KG1 (cell line): ENCODE measurements around the gene PDLIM7.

Source experiments
- DNase-seq: peaks from one replicate; lab custom pipeline; 2025; lab: John Stamatoyannopoulos, UW

PDLIM7 gene

DNA sequence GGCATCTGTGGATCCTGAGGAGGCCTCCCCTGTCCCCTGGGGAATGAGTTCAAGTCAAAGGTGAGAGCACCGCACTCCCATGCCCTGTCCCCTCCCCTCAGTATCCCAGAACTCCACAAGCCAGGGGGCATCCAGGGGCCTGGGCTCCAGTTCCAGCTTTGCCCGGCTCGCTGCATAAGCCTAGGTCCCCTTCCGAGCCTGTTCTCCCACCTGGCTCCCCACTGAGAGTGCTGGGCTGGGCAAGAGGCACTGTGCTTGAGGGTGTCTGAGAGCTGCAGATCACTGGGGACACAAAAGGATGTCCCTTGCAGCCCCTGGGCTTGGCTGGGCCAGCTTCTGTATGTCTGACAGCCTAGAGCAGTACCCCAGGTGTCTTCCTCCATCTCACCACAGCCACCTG lies 7.7 kb upstream of the PDLIM7 start:
- DNase-seq: no peak

DNA sequence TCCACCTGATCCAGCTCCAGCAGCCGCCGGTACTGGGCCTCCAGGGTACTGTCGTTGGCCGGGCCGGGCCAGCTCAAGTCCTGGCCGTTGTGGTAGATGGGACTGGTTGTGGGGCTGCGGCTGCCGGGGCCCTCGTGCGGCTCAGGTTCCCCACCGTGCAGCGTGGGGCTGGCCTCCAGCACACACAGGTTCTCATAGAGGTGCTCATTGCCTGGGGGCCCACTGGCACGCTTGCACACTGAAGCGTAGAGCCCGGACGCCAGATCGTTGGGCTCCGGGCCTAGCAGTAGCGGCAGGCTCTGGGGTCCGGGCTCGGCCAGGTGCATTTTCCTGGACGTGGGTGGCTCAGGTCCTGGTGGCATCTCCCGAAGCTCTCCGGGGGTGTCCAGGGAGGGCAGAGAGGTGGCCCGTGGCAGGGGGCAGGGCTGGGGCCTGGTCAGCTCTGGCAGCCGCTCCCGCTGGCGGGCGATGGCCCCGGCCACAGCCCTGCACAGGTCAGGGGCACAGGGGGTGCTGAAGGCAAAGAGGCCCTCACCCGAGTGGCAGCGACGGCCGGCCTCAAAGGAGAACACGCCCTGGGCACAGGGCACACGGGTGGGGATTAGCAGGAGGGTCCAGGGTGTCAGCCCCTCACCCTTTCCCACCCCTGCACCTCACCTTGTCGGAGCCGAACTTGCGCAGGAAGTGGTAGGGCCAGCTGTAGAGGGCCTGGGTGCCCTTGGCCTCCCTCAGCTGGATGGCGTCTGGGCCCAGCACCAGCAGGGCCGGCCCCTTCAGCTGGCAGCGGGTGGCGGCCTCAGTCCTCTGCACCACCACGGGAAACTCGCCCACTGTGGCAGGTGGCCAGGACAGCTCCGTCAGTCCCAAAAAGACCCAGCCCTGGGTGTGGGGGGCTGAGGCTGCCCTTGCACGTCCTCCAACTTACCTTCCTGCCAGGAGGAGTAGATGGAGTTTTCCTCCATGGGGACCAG lies 7.0 kb upstream of the PDLIM7 start:
- DNase-seq: no peak

DNA sequence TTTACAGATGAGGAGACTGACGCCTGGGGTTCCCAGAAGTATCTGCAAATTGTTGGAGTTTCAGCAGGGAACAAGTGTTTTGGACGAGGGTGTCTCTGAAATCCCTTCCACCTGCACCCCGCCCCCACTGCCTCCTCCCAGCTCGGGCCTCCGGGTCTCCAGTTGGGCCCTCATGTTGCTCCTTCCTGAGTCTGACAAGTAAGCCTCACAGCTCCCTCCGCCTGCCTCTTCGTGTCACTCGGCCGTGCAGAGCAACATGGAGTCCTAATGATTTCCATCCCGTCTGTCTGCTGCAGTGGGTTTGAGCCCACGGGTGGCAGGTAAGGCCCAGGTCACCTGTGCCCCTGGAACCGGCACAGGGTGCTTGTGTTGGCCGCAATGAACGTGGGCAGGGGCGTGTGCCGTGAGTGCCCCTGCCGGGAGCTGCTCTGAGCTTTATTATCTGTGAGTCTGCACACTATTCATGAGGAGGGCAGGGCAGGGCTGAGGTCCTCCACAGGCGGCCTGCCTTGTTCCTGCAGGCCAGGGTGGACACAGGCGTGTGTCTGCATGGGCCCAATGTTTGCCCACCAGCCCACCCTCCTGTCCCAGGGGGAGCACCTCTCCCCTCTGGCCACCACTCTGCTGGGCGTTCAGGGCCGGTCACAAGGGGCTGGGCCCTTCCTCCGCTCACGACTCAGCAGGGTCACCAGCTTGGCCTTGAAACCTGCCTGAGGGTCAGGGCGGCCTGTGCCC lies 6.1 kb upstream of the PDLIM7 start:
- DNase-seq: no peak

DNA sequence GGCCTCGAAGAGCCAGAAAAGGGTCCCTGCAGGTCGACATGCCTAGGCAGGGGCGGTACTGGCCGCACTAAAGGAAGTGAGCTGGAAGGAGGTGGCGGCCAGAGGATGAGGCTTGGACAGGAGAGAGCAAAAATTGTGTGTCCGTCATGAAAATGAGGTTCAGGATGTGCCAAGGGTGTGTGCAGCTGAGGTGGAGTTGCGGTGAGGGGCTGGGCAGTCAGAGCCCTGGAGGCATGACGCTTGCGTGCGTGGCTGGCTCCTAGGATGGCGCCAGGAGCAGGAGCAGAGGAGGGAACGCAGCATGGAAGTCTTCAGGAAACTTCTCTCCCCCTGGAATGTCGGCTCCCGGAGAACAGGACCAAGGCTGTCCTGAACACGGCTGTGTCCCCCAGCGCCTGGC lies 5.5 kb upstream of the PDLIM7 start:
- no peak for DNase-seq

DNA sequence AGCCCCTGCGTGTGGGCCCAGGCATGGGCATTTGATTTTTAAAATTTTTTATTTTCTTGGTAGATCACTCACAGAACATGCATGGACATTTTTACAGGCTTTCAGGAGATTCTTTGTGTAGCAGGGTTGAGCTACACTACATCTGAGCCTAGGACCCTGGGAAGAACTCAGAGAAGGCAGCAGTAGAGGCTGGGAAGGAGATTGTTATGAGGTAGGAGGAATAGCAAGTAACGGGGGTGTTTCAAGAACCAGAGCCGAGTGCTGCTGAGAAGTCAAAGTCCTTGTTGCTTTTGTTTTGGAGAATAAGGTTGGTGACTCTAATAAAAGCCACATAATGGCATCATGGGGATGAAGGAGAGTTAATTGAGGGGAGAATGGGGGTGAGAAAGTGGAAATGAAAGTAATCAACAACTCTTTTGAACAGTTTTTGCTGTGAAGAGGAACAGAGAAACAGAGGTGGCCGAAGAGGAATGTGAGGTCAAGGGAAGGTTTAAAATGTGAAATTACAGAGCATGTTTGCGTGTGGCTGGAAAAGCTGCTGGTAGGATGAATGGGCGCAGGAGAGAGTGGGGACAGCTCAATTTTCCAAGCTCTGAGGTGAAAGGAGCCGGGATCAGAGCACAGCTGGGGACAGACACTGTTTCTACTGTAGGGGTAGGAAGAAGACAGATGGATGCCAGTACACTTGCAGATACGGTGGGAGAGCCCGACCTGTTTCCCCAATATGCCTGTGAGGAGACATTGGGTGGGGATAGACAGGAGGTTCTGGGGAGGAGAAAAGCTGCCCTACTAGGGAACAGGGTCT lies 4.7 kb upstream of the PDLIM7 start:
- DNase-seq: no peak

DNA sequence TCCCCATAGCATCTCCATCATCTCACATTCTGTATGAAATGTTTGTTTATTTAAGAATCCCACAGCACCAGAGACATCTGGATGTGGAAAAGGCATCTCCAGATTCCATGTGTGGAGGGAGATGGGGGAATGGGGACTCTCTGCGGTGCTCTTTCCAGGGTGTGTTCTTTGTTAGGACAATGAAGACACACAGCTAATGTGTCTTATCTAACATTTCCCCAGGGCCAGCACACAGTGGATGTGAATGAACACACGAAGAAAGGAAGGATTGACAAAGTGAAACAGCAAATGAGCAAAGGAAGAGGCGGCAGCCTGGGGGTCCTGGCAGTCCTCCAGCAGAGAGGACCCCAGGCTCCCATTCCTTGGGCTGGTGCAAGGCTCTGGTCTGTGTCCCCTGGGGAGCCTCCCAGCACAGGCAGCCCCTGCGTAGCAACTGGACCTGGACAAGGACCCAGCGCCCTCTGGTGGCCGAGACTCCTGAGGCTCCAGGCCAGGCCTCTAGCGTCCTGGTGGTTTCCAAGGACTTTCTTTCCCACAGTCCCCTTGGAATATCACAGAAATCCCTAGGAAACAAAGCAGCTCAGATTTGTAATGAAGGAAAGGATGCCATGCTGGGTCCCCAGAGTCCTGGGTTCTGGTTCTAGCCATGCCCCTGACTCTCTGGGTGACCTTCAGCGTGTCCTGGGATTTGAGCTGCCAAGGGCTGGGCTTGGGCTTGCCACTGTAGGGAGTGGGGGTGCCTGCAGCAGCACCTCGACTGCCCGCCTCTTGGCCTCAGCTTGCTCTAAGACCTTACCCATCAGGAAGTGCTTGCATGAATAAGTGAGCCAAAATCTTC lies 3.5 kb upstream of the PDLIM7 start:
- peak; percentile 78 for DNase-seq

DNA sequence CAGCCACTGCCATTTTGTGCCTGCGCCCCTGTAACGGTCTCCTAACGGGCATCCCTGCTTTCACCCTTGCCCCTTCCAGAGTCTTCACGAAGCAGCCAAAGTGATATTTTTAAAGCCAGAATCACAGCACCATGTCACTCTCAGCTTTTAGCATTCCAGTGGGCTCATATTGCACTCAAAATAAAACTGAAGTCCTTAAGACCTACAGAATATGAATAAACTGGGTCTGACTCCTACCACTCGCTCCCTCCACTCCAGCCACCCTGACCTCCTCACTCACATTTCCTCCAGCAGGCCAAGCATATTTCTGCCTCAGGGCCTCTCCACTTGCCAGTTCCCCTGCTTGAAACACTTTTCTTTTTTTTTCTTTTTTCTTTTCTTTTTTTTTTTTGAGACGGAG lies 2.4 kb upstream of the PDLIM7 start:
- no peak for DNase-seq

DNA sequence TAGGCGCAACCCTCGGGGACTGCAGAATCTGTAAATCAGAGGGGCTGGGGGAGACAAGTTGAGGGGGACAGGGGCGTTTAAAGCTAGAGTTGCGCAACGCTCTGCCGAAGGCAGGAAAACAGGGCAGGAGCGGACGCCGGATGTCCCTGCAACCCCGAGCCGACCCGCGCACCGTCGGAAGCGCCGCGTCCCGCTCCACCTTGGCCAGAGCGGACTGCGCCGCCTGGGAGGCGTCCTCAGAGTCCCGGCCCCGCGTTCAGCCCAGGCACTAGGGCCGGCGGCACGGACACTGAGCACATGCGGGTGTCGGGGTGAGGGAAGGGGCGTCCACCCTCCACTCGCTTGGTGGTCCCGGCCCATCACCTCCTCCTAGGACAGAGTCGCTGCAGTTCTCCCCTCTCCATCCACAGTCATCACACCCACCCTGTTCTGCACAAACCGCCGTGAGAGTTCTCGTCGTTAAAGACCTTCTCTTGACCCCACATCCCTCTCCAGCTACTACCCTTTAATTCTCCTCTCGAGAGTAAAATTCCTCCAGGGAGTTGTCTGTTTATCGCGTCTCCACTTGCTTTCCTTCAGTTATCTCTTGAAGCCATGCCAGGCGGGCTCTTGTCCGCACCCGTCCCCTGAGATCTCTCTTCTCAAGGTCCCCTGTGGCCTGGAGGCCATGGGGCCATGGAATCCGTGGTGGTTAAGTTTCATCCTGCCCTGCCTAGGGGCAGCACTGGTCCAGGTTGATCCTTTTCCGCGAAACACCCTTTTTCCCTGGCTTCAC lies 796 bp upstream of the PDLIM7 start:
- no peak for DNase-seq

DNA sequence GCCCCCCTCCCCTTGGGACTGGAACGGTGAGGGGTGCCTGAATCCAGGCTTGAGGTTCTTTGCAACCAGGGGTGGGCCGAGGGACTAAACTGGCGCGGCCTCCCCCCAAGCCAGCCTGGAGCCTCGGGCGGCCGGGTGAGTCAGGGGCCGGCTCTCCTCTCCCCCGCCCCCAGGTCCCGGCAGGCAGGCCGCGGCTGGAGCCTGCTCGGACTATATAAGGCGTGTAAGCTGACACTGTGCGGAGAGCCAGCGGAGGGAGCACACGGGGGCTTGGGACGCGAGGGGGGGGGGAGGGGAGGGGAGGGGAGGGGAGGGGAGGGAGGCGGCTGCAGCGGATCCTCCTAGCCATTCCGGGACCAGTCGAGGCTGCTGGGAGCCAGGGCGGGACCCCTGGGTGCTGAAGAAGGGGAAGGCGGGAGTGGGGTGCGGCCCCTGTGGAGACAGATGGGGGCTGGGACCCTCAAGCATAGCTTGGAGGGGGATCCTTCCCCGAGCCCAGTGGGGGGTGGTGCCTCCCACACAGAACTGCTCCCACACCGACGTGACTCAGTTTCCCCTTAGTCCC lies 595 bp downstream of the PDLIM7 start:
- DNase-seq: no peak

DNA sequence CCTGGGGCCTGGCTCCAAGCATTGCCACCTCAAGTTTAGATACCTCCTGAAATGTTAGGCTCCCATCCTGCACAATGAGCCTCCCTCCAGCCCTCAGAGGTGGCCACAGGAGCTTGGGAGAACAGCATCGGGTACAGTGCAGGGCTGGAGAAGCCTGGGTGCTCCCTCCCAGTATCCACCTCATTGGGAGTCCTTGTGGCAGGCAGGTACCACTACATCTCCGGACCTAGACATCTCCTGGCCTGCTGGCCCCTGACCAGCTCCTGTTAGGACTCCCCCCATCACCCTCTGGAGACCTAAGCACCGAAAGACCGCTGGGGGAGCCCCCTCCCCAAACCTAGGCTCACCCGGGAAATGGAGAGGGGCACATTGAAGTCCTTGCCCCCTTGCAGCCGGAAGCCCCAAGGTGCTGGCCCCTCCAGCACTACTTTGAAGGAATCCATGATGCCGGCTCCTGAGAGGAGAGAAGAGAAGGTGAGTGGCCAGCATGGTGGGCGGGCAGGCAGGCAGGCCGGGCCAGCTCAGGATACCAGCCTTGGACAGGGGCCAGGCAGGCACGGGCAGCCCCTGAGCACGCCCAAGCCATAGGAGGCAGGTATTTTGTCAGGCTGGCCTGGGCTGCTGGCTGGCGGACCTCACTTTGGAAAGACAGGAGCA lies 1.2 kb downstream of the PDLIM7 start:
- DNase-seq: no peak

DNA sequence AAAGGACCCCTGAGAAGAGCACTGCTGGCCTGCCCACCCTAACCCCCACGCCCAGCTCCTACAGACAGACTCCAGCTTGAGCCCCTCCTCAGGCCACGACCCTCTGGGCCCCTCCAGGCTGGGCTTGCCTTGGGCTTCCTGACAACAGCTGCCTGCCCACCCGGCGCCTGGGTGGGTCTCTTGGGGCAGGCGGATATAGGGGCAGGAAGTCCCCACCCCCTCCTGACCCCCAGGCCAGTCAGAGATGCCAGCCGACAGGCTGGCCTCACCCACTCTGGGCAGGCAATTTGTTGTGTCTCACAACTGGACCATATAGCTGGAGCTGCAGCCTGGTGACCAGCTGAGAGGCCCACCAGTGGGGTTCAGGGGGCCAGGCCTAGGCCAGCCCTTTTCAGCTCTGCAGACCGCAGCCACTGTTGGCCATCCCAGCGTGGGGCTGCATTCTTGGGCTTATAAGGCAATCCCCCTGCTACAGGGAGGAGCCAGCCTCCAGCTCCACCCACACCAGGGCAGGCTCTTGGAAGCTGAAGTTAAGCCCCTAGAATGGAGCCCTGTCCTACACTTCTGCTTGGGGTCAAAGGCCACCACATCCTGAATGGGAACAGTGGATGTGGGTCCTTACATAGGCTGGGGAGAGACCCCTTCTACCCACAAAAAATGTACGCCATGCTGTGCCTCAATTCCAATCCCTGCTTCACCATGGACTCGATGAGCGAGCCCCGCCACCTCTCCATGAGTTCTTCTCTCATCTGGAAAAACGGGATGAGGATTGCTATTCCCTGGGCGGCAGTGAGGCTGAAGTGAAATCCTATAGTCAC lies 2.0 kb downstream of the PDLIM7 start:
- no peak for DNase-seq

DNA sequence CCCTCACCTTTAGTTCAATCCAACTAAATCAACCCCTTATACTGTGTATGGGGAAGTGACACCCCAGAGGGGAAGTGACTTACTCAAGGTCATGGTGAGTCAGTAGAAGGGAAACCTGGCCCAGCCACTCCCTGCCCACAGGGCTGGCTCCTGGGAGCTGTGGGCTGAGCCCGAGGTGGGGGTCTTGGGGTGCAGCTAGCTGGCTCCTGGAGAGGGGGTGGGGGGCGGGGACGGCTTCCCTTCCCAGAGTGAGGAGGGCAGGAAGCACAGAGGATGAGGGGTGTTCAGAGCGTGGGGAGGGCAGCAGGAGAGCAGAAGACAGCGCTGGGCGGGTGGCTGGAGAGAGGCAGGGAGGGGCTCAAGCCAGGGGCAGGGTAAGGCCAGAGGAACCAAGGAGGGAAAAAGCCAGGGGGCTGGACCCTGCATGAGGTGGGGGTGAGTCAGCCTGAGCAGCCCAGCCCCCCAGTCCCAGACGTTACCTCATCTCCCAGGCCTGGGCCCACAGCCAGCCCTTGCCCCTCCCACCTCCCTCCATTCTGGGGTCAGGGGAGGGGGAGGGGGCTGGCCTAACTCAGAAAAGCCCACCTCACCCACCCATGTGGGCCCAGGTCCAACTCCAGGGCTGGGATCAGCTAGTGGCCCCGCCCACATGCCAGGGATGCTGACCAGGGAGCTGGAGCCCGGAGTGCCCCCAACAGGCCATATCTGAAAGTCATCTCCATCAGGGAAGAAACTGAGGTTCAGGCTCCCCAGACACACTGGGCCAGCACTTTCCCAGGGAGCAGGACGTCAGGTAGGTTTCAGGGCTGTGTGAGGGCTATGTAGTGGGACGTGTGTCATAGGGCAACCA lies 2.8 kb downstream of the PDLIM7 start:
- DNase-seq: peak; percentile 7

DNA sequence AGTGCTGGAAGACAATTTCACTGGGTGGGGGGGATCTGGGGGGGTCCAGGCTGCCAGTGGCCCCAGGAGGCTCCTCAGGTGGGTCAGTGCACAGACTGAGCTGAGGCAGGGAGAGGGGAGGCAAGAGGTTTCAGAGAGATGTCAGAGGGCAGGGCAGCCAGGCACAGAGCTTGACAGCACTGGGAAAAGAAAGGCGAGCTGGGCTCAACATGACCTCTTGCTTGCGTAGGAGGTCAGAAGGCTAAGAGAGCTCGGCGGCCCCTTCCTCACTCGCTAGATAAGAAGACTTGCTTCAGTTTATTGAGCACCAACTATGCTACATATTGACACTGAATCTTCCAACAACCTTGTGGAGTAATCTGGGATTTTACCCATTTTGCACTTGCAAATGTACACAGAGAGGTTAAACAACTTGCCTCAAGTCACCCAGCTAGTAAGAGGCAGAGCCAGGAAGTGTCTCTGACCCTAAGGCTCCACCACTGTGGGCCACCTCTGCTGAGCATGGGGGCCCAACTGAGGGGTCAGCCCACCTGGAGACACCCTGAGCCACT lies 3.5 kb downstream of the PDLIM7 start:
- DNase-seq: no peak

DNA sequence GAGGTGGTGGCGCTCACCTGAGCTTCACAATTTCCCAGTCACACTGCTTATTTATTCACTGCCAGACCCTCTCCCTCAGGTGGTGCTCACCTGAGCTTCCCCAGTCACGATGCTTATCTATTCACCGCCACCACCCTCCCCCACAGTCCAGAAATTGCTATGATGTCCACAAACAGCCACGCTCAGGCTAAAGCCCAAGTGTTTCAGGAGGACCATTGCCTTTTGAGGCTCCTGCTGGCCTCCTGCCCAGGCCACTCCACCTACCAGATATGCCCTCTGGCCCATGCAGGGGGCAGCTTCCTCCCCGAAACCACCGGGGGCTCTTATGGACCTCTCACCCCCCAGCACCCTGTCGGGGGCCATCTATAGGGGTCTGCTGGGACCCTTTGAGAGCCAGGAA lies 4.6 kb downstream of the PDLIM7 start:
- no peak for DNase-seq

DNA sequence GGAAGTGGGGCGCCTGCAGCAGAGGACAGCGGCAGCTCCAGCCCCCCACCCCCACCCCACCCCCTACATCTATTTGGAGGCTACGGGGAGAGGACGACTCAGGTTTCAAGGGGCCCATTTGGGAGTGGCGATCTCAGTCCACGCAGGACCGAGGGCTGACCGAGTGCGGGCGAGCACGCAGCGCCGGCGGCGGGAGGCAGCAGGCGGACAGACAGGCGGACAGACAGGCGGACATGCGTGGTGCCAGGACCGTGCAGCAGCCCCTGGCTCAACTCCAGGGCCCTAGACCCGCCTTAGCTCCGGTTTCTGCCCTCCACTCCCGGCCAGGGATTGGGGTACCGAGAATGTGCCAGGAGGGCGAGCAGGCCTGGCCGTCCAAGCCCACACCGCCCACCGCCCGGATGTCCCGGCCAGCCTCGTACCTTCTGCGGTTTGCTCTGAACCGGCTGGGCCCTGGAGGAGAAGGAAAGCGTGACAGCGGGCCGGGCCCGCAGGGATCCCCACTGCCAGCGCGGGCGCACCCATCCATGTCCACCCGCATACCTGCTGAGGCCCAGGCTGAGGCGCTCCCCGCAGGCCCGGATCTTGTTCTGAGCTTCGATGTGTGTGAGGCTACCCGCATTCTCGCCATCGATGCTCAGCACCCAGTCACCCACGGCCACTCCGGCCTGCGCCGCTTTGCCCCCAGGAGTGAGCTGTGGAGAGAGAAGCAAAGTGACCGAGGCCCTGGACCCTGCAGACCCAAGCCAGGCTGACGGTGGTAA lies 5.2 kb downstream of the PDLIM7 start:
- DNase-seq: no peak

DNA sequence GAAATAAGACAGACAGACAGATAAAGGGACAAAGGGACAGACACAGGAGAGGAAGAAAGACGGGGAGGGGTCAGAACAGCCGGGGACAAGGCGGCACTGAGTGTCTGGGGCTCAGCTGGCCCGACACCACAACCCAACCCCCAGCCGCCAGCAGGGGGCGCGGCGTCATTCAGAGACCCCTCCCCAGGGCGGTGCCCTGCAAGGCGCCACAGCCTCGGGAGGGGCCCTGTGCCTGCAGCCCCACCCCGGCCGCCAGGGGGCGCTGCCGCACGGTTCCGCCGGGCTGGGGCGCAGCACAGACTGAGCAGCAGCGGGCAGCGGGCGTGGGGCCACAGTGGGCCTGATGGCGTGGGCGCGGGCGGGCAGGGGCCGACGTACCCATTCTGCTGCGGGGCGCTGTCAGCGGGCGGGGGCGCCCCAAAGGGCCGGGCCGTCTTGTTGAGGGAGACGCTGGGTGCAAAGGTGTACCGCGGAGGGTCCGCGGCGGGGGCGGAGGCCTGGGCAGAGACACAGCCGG lies 5.9 kb downstream of the PDLIM7 start:
- no peak for DNase-seq

DNA sequence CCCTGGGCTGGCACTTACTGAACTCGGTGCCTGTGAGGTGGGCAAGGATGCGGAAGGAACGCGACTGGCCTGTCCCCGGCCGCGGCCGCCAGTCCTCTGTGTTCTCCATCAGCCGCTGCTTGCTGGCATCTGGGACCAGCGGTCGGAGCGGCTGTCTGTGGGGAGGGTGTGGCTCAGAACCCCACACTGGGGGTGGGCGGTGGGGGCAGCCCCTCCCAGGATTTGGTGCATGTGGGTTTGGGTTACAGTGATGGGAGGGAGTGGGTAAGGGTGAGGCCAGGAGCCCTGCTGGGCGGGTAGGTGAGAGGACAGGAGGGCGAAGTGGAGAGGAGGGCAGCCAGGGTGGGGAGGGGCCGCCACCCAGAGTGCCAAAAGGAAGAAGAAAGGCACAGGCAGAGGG lies 6.4 kb downstream of the PDLIM7 start:
- no peak for DNase-seq
